Cardiac septum (tissue), 1 donor: Measurements from ENCODE around the gene MED26. TPM values are rescaled to one million over a fixed set of nuclear protein-coding genes. Genes with fewer than 3 reads are reported as not detected.
A peak's percentile ranks its signal among the peaks of the same experiment; 100 is the strongest.
"Not testable (repeated sequence)": the region's sequence is repeated elsewhere in the genome, so short reads cannot be mapped to it uniquely, and the experiment has no call there.

Source experiments
- DNase-seq: peaks from one replicate; pipeline ENCODE4 v3.0.0-alpha.2; 2020; ENCODE audit warnings: low spot score
- intact Hi-C: fragments of 100-400 bp; cut with DNase I; formaldehyde crosslinking; loops from one replicate; pipeline ENCODE4 v1.14.0; 2022
- total RNA-seq: library from RNA; stranded (reverse); fragmentation: NEBNext Ultra II Directional; extraction: Animal tissue kit (Norgen Biotek cat#: 25700); gene quantifications from one replicate; pipeline ENCODE4 v1.2.1, GENCODE V29; 2021
- donor health status: DM: no; HTN: no; CAD: no.

The MED26 gene
- total RNA-seq, 1 donor from 2014 or later, result 4.3 TPM

DNA sequence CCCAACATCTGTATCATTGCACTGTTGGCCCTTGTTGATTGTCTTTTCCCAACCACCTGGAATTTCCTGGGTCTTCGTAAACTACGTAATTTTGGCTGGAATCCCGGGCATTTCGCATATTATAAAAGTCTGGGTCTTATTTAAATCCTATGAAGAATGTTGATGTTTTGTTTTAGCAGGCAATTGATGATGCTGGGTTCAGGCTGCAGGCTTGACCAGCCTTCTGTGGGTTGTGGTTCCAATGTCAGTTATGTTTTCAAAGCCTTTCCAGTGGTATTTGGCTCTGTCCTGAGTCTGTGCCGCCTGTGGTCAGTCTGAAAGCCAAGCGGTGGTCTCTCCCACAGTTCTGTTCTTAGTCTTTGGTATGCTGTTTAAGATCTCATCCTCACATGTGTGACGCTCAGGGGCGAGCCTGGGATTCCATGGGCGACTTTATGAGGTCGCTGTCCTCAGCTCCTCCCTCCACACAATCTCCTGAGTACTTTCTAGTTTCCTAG lies 68.2 kb downstream of the MED26 start:
- intact Hi-C loops, result no loop called here
- DNase-seq, result no peak

DNA sequence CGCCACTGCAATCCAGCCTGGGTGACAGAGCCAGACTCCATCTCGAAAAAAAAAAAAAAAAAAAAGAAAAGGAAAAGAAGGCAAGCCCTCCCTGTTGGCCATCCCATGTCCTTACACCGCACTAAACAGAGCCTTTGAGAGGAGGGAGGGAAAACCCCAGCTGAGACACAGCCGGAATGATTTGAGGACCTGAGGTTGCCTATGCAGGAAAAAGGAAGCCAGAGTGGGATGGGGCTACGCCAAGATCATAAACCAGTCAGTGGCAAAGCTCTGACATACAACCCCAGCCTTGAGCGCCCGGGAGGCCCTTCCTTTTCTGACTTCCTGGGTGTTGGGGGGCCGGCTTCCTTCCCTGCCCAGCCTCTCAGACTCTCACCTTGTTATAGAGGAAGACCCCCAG lies 73.2 kb downstream of the MED26 start:
- no peak for DNase-seq
- intact Hi-C loops, result no loop called here

DNA sequence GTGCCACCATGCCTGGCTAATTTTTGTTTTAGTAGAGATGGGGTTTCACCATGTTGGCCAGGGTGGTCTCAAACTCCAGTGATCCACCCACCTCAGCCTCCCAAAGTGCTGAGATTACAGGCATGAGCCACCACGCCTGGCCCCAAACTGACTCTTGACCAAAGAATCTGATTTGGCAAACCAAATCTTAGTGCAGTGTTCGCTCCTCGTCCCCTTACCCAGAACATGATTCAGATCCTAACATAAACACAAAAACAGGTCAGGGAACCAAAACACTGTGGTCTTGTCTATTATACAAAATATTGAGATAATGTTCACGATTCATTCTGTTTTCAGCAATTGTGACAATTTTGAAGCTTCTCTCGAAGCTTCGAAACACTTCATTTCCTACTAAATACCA lies 76.1 kb downstream of the MED26 start:
- intact Hi-C loops, DNase-seq: not testable (repeated sequence)

DNA sequence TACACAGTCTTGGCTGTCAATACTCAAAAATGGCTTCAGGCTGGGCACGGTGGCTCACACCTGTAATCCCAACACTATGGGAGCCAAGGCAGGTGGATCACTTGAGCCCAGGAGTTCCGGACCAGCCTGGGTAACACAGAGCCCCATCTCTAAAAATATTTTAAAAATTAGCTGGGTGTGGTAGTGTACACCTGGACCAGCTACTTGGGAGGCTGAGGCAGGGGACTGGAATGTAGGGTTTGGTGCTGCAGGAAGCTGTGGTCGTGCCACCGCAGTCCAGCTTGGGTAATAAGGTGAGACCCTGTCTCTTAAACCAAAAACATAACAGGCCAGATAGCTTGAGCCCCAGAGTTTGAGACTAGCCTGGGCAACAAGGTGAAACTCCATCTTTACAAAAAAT lies 79.0 kb downstream of the MED26 start:
- intact Hi-C loops, result no loop called here
- DNase-seq, result no peak

DNA sequence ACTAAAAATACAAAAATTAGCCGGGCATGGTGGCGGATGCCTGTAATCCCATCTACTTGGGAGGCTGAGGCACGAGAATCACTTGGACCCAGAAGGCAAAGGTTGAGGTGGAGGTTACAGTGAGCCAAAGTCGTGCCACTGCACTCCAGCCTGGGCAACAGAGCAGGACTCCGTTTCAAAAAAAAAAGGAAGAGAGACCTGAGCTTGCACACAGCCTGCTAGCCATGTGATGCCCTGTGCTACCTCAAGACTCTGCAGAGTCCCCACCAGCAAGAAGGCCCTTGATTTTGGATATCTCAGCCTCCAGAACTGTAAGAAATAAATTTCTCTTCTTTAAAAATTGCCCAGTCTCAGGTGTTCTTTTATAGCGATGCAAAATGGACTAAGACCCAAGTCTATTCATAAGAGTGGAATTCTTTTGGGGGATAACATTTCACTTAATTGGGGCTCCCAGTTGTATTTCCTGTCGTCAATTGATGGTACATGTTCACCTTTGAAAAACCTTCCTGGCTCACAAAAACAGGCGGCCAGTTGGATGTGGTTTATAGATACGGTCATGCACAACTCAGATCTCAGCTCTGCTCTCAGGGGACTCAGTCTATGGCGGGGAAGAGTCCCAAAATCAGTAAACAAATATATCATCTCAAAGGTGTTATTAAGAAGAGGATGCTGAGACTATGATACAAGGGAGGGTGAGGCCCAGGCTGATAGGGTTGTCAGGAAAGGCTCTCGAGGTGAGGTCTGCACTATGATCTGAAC lies 83.4 kb downstream of the MED26 start:
- intact Hi-C loops, result loop anchor here (5.0 kb wide), 1 partner anchor 47 kb away; the partner anchor contains the start of genes C19orf44 and CALR3
- no peak for DNase-seq

DNA sequence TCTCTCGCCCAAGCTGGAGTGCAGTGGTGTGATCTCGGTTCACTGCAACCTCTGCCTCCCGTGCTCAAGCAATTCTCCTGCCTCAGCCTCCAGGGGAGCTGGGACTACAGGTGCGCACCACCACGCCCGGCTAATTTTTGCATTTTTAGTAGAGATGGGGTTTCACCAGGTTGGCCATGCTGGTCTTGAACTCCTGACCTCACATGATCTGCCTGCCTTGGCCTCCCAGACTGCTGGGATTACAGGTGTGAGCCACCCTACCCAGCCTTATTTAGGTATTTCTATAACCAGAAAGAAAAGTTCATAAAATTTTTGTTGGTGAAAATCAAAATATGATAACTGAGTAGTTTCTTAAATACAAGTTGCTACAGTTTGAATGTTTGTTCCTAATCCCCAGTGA lies 84.3 kb downstream of the MED26 start:
- not testable (repeated sequence) for DNase-seq
- intact Hi-C loops, result loop anchor here (2.0 to 5.0 kb wide), 2 partner anchors 29 to 46 kb away; partner anchors contain the start of genes C19orf44, CALR3 and SLC35E1

DNA sequence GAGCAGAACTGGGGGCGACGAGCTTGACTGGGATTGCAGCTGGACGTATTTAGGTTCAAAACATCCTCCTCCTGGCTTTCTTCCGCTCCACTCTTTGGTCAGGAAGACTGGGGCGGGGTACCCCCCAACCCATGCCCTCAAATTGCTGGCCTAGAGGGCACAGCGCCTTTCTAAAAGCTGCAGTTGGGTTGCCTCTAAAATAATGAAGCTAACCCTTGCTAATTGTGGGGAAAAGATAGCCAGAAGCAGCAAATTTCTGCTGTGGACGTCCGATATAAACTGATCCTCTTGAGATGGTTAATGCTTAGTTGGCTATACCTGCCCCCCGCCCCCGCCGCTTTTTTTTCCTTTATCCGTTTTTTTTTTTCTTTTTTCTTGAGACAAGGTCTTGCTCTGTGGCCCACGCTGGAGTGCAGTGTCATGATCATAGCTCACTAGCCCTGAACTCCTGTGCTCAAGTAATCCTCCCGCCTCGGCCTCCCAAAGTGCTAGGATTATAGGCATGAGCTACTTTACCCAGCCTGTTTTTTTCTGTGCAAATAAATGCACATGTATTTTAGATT lies 85.0 kb downstream of the MED26 start:
- intact Hi-C loops, result loop anchor here (1.0 to 5.0 kb wide), 3 partner anchors 30 to 85 kb away; partner anchors contain the start of genes C19orf44, CALR3, MED26 and SLC35E1
- no peak for DNase-seq

DNA sequence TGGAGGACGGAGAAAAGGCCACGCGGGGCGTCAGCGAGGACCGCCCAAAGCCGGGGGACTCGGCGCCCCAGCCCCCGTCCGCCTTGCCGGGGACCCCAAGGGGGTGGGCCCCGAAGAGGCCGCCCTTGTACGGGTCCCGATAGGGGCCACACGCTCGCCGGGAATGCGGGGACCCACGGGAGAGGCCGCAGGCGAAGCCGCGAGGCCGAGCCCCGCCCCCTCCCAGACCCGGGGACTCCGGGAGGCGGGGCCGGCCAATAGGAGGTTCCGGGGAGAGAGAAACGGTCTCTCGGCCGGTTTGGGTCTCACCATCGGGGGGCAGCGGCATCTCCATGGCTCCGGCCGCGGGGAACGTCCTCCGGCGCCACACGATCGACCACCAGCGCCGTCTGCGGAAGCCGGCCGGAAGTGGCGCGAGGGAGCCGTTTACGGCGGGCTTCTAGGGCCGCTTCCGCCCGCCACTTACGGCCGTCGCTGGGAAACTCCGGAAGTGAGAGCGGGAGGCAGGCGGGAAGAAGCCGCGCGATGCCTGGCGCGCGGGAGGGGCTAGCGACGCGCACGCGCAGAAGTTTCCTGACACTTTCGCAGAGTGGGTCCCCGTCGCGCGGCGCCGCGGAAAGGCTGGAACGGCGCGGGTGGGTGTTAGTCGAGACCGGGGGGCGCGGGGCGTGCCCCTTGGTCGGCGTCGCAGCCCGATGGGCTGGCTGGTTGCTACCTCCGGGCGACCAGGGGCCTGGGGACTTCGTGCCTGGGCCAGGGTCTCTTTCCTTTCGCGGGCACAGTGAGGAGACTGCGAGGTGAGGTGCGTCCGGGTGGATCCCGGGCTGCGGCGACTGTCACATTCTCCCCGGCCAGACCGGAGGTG lies 85.7 kb downstream of the MED26 start, which contains the start of gene CHERP:
TSS of gene CHERP (minus strand) at position 393 of the 865 bp plus-strand sequence. CDS start at position 334, 59 bp downstream.
- intact Hi-C loops, result loop anchor here (1.0 to 5.0 kb wide), 3 partner anchors 31 to 86 kb away; partner anchors contain the start of genes C19orf44, CALR3, MED26 and SLC35E1
- peak; percentile 97 for DNase-seq

DNA sequence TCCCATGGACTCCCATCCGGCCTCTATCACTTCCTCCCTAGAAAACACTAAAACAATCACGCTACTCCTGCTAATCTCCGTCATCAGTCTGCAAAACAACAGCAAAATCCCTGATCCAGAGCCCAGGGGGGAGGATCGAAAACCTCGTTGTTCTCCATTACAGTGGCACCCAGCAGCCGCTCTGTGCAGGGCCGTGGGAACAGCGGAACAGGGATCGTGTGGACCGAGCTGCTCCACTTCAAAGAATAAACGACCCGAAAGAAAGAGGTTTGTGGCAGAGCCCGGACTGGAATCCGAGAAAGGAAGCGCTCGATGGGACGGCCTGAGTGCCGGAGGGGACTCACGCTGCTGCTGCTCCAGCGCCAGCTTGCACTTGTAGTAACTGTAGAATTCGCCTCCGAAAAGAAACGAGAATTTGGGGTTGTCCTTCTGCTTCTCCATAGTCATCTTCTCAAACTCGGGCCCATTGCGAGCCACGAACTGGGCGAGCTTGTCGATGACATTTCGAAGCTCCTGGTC lies 86.4 kb downstream of the MED26 start:
- intact Hi-C loops, result loop anchor here (1.0 to 5.0 kb wide), 3 partner anchors 31 to 87 kb away; partner anchors contain the start of genes C19orf44, CALR3, MED26 and SLC35E1
- DNase-seq, result no peak

DNA sequence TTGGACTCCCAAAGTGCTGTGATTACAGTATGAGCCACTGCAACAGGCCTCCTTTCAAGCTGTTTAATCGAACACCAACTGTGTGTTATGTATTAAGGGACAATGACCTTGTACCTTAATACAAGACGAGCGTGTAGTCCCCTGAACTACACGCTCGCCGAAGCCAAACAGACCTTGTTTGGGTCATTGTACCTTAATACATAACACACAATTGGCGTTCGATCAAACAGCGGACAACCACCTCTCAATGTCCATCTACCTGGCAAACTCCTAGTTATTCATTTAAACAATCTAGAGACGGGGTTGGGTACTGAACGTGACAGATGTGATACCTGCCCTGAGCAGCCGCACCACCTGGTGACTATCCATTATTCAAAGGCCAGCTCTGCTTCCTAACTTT lies 87.1 kb downstream of the MED26 start:
- DNase-seq, result no peak
- intact Hi-C loops, result loop anchor here (5.0 kb wide), 1 partner anchor 44 kb away; the partner anchor contains the start of genes C19orf44 and CALR3

DNA sequence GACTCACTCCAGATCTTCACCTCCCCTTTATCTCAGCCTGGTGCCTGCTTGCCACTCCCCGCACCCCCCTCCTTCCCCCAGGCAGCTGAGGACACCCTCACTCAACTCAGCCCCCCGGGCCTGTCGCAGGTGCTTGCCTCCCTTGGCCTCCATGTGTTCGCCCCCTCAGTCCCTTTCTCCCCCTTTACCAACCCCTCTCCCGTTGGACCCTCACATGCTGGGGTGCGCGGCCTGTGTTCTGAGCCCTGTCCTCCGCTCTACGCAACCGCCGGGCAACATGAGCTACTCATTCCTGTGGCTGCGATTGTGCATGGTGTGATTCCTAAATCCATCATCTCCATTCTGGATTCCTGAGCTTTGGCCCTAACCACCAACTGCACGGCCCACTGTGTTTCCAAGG lies 90.9 kb downstream of the MED26 start:
- intact Hi-C loops, result no loop called here

DNA sequence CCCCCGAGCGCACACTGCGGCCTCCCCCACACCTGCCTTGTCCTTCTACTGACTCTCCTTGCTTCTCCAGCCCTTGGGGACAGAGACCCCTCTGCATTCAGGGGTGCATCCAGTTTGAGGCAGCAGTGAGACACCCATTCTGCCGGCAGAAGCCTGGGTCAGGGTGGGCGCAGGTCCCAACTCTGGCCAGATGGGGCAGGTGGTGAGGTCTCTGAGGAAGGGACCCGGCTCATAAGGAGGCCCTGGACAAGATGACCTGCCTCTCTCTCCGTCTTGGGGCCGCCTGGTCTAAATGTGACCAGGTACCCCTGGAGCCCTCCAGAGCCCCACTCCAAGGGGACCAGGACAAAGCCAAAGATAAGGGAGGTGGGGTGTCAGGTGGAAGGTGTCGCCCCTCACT lies 91.9 kb downstream of the MED26 start:
- DNase-seq, result no peak
- intact Hi-C loops, result no loop called here

More for the DNA sequence above, 90.9 kb downstream of the MED26 start:
- DNase-seq, result no peak

DNA sequence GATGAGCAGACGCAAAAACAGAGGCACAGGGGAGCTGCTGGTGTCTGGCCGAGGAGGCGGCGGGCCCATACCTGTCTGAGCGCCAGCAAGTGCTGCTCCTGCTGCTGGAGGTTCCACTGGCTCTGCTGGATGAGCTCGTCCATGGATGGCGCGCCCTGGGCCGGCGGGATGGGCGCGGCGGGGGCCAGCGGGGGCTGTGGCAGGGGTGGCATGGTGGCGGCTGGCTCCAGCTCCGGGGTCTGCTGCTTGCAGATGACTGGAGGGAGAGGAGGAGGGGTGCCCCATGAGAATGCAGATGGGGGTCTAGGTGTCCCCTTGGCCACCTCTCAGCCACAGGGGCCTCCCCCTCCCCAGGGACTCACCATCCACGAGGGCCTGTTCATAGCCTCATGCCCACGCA lies 92.6 kb downstream of the MED26 start:
- intact Hi-C loops, result no loop called here
- no peak for DNase-seq

DNA sequence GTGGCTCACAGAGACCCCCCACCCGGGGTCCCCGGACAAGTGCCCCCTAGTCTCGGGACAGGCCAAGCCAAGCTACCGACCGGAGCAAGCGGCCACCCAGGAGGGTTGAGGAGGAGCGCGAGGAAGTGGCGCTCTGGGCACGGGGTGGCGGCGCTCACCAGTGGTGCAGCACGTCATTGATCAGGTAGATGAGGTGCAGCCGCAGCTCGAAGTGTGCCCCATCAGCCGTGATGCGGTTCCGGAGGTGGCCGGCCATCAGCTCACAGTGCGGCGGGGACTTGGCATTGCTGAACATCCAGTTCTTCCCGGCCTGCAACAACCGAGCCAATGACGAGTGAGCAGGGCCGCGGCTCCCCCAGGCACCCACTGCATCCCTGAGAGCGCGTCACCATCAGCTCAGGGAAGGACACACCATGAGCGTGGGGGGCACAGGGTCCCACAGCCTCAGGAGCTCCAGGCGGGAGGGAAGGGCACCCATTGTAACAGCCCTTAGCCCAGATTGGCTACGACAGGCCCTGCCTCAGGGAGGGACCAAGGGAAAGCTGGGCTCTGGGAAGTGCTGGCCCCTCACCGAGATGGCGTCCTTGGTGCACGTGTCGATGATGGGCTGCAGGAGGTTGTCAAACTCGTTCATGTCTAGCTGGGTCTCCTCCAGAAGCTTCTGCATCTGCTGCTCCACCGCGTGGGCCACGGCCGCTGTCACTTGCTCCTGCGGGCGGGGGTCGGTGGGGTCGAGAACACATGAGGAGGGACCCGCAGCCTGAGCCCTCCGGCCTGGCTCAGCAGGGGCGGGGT lies 95.4 kb downstream of the MED26 start:
- intact Hi-C loops, result no loop called here
- no peak for DNase-seq

DNA sequence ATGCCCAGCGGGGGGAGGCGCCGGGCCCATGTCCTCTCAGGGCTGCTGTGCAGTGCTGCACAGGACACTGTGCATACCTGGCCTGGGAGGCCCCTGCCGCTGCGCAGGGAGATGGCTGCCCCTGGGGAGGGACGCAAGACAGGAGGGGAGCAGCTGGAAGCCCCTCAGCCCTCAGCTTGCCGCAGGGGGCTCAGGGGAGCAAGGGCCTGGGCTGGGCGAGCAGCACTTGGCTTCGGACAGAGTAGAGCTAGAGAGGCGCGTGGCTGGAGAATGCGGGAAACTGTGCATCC lies 96.7 kb downstream of the MED26 start:
- intact Hi-C loops, result no loop called here
- no peak for DNase-seq

DNA sequence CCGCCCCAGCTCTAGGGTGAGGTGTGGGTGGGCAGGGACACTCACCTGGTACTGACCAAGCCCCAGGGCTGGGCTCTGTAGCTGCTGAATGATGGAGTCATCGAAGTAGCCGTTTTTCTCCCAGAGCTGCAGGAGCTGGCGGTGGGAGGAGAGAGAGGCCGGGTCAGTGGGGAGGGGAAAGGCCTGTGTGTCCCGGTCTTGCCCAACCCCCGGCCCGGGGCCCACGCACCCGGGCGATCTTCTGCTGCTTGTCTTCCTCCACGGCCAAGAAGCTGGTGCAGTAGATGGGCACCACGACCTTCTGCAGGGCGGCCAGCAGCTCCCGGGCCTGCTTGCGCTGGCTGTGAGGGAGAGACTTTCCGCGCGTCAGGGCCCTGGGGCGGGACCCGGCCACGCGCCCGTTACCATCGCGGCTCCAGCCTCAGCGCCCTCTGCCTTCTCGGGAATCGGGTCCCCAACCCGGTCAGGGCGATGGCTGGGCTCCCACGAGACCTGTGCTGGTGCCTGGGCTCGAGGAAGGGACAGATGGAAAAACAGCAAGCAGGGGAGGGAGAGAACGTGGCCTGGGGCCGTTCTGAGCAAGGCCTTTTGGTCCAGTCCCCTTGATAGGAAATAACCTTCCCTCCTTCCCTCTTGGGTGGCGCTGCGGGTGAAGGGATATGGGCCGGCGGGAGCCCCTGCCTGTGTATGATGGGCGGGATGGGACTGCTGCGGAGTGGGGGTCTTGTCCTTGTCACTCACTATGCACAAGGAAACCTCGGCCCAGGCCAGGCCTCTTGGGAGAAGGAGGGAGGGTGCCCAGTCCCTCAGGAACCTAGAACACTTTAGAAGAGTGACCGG lies 97.2 kb downstream of the MED26 start:
- intact Hi-C loops, result no loop called here
- DNase-seq, result no peak

DNA sequence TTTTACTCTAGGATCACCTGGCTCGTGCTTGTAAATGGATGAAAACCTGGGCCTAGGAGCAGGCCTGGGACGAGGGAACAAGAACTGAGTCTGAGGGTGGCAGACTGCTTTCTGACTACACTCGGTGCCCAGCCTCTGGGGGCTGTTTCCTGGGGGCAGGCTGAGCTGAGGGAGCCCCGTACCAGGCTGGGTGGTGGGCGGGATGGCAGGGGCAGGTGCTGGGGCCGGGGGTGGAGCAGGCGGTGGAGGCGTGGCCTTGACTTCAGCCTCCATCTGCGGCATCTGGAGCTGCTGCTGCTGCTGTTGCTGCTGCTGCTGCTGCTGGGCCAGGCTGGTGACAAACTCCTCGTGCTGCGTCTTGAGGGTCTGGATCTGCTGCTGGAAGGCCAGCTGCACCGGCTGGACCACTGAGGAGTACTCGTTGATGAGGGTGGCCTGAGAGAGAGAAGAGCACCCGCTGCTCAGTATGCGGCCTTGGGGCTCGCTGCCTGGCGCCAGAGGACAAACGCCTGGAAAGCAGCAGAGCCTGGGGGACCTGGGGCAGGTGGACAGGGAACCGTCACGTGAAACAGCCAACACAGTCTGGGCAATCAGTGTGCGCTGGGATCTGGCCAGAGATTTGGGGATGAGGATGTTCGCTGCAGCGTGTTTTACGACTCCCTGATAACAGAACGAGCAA lies 98.4 kb downstream of the MED26 start:
- no peak for DNase-seq
- intact Hi-C loops, result no loop called here
